ENCODE measurements around the gene MCRS1.
"Not testable (repeated sequence)": the region's sequence is repeated elsewhere in the genome, so short reads cannot be mapped to it uniquely, and the experiment has no call there.

MCRS1 gene

GRCh38 chr12:49541140-49541861 is 26.6 kb downstream of the MCRS1 start:
- no peak for DNase-seq (ENCODE audit: low read depth in 2 of 2)

GRCh38 chr12:49540229-49541139 is 27.5 kb downstream of the MCRS1 start:
- no peak for DNase-seq (ENCODE audit: low read depth in 2 of 2)

- no peak for DNase-seq (ENCODE audit: low read depth in 2 of 2)
These were observed 28.3 kb downstream of the MCRS1 start for GRCh38 chr12:49539406-49540228.

- DNase-seq (ENCODE audit: low read depth in 2 of 2): peak; percentile 61 to 70
These were observed 29.2 kb downstream of the MCRS1 start, which contains the start of gene KCNH3 for GRCh38 chr12:49538510-49539403. TSS of gene KCNH3 (plus strand) at chr12:49539030. CDS start at chr12:49539417, 387 bp downstream.

- DNase-seq (ENCODE audit: low read depth in 2 of 2): no peak
These were observed 30.0 kb downstream of the MCRS1 start for GRCh38 chr12:49537752-49538509.

DNA sequence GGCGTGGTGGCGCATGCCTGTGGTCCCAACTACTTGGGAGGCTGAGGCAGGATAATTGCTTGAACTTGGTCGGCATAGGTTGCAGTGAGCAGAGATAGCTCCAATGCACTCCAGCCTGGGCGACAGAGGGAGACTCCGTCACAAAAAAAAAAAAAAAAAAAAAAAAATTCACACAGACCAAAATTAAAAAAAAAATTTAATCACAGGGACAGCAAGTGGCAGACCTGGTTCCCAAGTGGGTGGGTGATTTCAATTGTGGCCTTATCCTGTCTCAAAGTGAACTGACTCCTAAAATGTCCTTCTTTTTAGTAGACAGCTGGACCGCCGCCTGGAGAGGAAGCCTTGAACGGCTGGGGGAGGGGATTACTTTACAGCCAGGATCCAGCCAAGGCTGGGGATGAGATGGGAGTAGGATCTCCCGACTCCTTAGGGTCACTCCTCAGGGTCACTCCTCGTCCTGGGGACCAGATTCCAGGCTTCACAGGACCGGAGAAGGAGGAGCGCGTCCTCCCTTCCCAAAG is 30.7 kb downstream of the MCRS1 start:
- DNase-seq (ENCODE audit: low read depth in 2 of 2): no peak

DNA sequence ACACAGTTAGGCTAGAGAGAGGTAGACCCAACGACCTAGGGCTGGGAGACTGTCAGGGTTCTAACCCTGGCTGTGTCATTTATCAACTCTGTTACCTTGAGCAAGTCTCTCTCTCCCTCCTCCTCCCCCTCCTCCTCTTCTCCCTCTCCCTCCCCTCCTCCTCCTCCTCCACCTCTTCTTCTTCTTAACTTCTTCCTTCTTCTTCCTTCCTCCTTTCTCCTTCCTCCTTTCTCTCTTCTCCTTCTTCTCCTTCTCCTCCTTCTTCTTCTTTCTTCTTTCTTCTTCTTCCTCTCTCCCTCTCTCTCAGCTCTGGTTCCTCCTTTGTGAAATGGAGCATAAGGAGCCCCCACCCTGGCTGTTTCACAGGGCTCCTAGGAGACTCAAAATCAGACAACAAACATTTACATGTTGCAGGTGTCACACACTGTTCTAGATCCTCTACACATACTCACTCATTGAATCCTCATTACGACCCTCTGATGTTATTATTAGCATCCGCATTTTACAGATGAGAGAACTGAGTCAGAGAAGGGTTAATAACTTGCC is 31.3 kb downstream of the MCRS1 start:
- DNase-seq (ENCODE audit: low read depth in 2 of 2): no peak

DNA sequence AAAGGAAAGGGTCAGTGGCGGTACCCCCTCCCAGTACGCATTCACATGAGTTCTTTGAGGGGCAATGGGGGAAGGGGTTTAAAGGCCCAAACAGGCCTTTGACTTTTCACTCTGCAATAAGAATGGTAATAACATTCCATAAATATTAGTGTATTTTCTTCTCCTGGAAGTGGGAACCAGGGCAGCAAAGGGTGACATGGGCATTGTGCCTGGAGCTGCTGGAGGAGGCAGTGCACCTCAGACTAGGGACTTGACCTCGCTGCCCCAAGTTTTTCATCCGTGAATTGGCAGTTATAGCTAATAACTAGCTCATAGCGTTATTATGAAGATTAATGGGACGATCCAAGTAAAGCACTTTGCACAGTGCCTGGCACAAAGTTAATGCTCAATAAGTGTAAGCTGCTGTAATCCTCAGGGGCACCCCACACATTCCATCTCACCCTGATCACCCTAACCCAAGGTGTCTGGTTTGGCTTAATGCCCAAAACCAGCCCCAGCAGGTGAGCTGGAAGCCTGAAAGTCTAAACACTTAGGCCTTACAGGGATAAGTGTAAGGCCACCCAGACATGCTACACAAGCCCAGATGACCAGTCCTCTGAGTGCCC is 31.9 kb downstream of the MCRS1 start:
- DNase-seq (ENCODE audit: low read depth in 2 of 2): no peak

- DNase-seq (ENCODE audit: low read depth in 2 of 2): no peak
These were observed 33.1 kb downstream of the MCRS1 start for GRCh38 chr12:49534731-49535278.

DNA sequence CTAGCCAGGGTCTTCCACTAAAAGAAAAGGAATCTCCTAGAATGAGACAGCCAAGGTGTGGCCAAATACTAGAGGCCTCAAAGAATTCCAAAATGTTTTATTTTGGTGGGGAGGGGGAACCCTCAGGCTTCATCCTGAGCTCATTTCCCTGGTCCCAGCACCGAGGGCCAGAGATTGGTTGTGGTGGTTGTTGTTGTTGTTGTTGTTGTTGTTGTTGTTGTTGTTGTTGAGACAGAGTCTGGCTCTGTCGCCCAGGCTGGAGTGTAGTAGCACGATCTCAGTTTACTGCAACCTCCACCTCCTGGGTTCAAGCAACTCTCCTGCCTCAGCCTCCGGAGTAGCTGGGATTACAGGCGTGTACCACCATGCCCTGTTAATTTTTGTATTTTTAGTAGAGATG is 33.8 kb downstream of the MCRS1 start:
- not testable (repeated sequence) for DNase-seq (ENCODE audit: low read depth in 2 of 2)

DNA sequence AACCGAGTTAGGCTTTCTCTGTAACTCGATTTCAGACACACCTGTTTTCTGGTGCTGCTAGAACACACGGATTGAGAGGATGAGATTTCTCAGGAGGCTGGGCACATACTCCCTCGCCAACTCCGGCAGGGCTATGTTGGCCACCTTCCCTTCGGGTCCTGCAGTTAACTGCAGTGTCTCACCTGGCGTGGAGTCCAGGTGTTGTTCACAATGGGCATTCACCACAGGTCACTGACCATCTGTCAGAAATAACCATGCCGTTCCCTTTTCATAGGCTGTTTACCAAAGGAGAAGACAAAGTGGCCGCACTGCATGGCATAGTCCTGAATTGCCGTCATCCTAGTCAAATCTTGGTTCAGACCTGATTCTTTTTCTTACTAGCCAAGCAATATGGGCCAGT is 34.6 kb downstream of the MCRS1 start:
- no peak for DNase-seq (ENCODE audit: low read depth in 2 of 2)

DNA sequence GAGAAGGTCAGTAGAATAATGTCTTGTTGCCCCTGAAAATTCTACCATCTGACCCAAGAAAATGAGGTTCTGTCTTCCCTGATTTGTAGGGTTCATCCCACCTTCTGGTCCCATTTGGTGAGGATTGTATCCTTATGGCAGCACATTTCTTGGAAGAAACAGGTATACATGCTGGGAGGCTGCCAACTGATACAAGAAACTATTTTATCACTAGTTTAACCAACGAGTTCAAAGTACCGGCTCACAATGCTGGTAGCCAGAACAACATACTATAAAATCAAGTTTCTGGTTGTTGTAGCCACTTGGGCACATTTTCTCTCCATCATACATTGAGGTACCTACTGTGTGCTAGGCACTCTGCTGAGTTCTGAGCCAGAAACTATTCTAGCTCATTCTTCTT is 36.2 kb downstream of the MCRS1 start:
- DNase-seq (ENCODE audit: low read depth in 2 of 2): no peak

GRCh38 chr12:49529414-49529813 is 38.5 kb downstream of the MCRS1 start:
- DNase-seq (ENCODE audit: low read depth in 2 of 2): no peak

DNA sequence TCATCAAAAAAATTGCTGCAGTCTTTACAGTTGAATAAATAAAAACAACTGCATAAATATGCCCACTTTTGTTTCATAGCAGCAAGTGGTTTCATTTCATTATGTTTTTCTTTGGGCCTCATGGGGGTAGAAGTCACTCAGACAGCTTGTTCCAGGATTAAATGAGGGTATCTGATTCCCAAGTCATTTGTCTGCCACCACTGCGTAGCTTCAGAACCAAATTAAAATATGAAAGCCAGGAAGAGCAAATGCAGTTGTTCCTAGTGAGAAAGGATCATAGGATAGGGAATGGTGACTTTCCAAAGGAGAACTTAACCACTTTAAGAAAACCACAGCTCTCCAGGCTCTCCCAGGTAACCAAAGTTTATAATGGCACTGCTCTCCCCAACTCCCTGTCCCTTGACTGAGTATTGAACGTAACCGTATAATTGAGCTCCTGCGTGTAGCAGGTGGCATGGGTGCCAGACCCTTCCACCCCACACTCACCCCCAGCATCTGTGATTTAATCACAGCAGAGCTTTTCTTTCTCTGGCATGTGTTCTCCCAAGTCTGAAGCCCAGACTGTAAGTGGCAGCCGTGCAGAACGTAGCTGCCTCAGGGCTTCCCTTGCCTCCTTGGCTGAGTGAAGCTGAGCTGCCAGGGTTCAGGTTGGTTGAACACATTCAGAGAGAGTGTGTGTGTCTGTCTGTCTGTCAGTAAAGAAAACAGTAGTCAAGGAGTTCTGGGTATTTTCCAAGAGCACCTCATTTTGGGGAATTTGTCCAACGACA is 40.4 kb downstream of the MCRS1 start:
- no peak for DNase-seq (ENCODE audit: low read depth in 2 of 2)

GRCh38 chr12:49525942-49526341 is 42.0 kb downstream of the MCRS1 start:
- no peak for DNase-seq (ENCODE audit: low read depth in 2 of 2)

DNA sequence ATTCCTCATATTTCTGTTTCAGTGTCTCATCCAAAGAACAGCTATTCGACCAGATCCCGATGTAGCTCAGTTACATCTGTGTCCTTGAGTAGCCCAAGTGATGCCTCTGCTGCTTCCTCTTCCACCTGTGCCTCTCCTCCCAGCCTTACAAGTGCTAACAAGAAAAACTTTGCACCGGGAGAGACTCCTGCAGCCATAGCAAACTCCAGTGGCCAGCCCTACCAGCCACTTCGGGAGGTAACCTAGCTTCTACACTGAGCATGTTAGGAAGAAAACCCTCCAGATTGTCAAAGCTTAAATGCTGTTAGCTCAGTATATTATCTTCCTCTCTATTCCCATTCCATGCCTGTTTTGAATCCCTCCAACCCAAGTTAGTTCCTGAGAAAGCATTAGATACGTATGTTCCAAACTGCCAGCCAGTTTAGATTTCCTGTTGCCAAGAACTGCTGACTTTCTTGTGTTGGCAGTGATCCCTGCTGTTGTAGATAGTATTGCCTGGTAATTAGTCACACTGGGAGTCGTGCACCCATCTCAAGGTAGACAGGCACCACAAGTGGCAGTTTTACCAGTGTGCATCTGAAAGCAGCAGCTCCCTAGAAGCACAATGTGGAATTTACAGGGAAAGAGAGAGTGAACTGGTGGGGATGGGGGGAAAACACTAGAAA is 43.1 kb downstream of the MCRS1 start:
- DNase-seq (ENCODE audit: low read depth in 2 of 2): no peak

DNA sequence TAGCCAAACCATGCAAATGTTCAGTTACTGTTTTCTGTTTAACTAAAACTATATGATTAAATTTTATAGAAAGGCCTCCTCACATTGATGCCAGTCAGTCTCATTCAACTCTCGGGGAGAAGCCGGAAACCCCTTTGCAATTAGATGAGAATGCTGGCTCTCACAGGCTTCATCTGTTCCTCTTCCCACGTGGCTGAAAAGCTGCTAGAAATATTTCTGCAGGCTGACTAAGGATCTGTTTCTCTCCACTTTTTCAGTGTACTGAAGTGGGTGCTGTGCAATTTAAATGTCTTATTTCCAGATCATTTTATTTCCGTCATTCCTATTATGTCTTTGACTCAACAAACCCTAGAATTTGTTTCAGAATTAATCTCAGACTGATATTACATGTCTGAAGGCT is 46.6 kb downstream of the MCRS1 start:
- no peak for DNase-seq (ENCODE audit: low read depth in 2 of 2)

DNA sequence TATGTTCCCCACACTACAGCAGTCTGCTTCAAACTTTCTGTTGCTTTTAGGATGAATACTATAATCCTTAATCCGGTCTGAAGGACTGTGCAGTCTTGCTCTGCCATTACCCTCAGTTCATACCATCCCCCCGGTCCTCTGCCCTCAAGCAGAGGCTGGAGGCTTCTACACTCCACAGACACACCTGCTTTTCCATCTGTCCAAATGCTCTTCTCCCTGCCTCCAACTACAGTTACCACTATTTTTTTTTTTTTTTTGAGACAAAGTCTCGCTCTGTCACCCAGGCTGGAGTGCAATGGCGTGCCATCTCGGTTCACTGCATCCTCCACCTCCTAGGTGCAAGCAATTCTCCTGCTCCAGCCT is 48.4 kb downstream of the MCRS1 start:
- DNase-seq (ENCODE audit: low read depth in 2 of 2): no peak
